GM19452 (cell line): ENCODE measurements around the gene CDH4.

Experiments used
- ATAC-seq: cut with Tn5 transposase; IDR thresholded peaks from one replicate; pipeline ENCODE4 v1.9.1; 2021; ENCODE audit not compliant: unreplicated experiment

CDH4 gene

GRCh38 chr20:61806995-61807394 lies 554.9 kb downstream of the CDH4 start:
- no peak for ATAC-seq

DNA sequence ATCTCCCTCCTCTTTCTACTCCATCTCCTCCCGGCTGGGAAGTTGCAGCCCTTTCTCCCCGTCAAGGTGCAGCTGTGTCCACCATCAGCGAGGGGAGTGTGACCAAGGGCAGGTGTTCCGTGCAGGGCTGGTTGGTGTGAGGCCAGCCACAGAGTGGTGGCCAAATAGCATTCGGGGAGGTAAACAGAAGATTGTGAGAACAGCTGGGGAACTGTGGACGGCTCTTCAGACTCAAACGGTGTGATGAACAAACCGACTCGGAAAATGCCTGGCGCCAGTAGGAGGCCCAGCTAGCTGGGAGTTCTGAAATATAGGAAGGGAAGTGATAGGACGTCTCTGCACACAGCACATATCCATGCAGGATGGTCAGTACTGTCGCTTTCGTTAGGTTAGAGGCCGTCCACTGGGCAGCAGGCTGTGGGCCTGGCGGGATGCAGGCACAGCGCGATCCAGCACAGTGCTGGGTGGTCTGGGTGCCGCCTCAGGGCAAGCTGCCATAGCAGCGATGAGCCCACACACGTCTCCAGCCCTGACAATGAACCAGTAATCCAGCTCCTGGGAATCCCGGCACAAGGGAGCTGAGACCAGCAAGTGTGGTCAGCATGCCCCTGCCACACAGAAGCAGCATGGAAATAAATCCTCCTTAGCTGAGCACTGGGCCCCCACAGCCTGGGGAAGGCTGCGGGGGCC lies 555.6 kb downstream of the CDH4 start:
- no peak for ATAC-seq

GRCh38 chr20:61808447-61808846 lies 556.4 kb downstream of the CDH4 start:
- ATAC-seq = no peak

GRCh38 chr20:61809006-61809770 lies 557.1 kb downstream of the CDH4 start:
- no peak for ATAC-seq

- ATAC-seq = no peak
Measured at GRCh38 chr20:61810066-61810737, 558.1 kb downstream of the CDH4 start.

GRCh38 chr20:61810738-61811135 lies 558.7 kb downstream of the CDH4 start:
- no peak for ATAC-seq

GRCh38 chr20:61811166-61811565 lies 559.1 kb downstream of the CDH4 start:
- ATAC-seq = no peak

DNA sequence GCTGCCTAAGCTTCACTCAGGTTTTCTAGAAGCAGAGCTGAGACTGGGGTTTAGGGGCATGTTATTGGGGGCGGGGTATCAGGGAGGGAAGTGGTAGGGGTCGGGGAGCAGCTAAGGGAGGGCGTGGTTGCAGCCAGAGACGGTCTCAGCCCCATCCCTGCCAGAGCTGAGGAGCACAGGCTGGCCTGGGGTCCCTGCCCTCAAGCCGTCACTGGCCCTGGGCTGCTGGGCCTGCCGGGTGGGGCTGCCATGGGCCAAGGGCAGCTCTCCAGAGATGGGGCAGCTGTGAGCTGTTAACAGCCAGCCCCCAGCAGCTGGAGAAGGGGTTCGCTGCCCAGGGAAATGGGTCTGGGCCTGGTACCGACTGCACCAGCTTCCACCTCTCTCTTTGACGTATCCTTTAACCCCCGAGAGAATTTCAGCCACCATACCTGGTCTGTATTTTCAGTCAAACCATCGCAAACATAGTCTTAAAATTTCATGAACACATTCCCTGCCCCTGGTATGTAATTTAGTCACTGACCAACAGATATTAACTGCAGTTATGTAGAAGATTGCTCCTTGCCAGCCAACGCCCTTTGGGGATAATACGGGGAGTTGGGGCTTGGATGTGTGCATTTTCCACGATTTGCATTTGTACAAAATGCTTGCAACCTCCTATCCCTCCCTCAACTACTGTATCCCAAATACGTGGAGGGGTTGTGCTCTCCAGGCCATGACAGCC lies 560.2 kb downstream of the CDH4 start:
- no peak for ATAC-seq

DNA sequence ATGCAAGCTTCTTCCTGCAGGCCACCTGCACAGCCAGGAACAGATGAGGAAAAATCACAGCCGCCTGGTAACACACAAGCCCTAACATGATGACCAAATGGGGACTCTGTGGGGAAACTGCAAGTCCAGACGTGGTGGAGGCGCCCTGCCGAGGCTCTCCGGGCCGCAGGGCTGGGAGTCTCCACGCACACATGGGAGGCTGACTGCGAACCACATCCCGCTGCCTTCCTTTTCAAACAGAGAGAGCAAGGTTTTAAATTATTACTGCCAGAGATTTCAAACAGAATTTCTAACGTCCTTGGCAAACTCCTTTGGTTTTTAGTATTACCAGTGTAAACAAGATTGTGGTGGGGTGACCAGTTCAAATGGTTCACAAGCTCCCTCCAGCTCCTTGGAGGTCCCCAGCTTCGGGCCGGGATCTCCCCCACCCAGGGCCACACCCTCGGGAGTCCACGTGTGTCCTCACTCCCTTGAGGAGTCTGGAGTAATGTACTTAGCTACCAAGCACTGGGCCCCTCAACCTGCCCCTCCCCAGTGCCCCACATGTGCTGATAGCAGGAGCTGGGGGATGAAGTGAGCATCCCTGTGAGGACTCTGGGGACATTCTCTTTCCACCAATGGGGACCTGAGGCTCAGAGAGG lies 560.9 kb downstream of the CDH4 start:
- no peak for ATAC-seq

DNA sequence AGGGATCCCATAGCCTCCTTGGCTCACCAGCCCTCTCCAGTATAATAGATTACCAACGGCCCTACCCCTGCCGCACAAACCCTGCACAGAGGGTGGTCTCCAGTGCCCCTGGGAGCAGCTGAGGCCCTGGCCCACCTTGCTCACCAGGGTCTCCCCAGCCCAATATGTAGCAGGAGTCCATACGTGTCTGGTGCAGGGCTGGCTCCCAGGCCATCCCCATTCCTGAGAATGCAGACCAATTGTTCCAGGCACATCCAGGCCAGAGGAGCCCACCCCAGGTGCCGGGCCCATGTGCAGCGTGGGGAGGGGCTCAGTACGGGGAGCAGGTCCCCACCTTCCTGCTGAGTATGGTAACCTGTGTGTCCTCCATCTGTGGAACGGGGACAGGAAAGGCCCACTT lies 561.7 kb downstream of the CDH4 start:
- ATAC-seq = no peak

DNA sequence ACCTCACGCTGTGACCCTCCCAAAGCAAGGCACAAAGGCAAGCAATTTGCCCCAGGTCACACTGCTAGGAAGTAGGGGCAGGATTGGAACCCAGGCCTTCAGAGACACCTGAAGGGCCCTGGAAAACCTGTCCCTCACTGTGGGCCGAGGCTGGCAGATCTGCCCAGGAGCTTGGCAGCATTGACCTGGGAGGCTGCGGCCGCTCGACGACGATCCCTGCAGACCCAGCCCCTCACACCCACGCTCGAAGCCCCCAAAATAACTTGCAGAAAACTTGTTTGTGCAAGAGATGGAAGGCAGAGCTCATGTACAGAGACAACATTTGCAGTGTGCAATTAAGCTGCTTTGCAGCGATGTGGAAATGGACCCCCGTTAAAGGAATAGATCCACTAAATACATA lies 562.2 kb downstream of the CDH4 start:
- no peak for ATAC-seq

DNA sequence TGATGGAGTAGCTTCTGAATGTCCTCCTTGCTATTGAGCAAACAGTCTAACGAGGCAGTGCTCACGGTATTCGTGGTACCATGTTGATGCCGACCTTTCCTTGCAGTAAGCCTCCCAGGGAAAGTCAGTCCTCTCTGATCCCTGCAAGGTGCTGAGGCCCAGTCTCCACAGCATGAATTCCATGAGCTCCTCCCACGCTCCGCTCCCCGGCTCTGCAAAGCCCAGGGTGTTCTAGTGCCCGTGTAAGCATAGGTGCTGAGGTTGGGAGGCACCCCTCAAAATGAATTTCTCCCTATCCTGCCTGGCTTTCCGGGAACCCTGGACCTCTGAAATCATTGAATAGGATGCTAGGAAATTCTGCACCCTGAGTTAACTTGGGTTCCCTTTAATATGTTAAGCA lies 562.7 kb downstream of the CDH4 start:
- no peak for ATAC-seq

DNA sequence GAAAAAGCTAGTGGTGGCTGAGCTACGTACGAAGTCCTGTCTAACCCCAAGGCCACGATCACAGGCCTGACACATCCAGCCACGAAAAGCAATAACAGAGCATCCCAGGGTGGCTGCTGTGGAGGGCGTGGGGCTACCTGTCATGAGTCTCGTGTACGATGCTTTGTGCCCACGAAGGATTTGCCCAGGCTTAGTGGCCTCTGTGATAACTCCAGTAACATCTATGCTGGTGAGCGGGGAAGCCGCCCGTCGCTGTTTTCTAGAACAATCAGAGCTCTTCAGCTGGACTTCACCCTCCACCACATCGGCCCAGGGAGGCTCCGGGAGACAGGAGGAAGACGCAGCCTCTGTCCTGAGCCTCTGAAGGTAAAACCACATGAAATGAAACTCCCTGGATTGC lies 563.1 kb downstream of the CDH4 start:
- ATAC-seq = no peak

GRCh38 chr20:61815678-61816077 lies 563.6 kb downstream of the CDH4 start:
- ATAC-seq = no peak

DNA sequence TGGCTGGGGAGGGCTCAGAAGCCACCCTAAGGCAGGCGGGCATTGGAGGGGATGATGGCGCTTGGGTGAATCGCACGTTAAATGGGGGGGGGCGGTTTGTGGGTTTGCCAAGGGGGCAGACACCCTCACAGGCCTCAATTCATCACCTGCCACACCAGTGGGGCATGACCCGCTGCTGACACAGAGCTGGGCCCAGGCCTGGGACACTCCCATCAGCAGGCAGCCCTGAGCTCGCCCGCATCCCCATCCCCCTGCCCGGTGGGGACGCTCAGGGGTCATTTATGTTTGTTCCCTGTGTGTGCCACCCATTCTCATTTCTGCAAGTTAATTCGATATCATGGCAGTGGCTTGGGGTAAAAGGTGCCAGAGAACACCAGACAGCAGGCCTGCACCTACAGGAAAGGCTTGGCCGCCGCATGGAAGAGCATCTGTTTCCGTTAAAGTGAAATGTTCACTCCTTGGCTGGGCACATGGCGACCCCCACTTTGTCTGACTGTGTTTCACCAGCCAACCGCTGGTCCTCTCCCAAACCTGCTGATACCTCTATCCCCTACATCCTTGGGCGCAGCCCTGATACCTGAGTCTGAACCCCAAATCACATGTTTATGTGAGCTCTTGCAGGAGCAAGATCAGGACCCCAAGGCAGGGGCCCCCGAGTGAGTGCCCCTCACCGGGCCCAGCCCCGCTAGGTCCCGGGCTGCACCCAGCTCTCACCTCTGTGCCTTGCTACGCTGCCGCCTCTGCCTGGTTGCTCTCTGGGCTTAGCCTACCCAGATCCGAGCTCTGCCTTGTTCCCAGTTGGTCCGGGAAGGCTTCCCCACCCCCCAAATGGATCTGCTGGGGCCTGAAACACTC lies 564.8 kb downstream of the CDH4 start:
- ATAC-seq = no peak

DNA sequence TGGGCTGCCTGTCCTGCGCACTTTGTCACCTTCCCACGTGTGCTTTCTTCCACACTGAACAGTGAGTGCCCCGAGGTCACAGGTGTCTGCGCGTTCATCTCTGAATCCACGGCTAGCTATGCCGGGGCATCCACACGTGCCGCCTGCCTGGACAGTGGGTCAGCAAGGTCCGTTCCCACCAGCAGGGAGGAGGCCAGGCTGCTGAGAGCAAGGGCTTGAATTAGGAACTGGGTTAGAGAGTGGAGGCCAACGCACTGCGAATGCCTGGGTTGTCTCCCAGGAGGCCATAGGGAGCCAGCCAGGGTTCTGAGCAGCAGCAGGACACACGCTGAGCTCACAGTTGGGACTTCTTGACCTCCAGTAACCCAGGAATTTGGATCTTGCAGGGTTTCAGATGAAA lies 565.5 kb downstream of the CDH4 start:
- ATAC-seq = no peak

GRCh38 chr20:61818746-61819573 lies 566.9 kb downstream of the CDH4 start:
- no peak for ATAC-seq

DNA sequence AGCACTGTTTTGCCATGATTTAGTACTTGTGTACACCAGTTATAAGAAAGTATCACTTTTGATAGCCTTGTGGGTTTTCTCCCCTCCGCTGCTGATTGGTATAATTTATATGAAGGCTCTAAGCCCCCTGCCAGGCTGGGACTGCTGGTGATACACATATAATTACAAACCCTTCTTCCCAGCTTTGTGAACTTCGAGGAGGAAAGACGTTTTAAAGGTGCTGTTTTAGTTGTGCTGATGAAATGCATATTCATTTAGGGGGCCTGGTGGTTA lies 567.4 kb downstream of the CDH4 start:
- no peak for ATAC-seq
